ENCODE data around the gene FASN.

The FASN gene

GRCh38 chr17:82072827-82073226 is 25.2 kb downstream of the FASN start:
- no peak for DNase-seq

- no peak for DNase-seq
Observed at GRCh38 chr17:82070611-82071010, 27.4 kb downstream of the FASN start.

- no peak for DNase-seq
Observed at GRCh38 chr17:82065638-82066303, 32.3 kb downstream of the FASN start, which contains the start of gene DUS1L. TSS of gene DUS1L (minus strand) at chr17:82065804. CDS start at chr17:82065059, 745 bp downstream.

GRCh38 chr17:82065193-82065637 is 32.8 kb downstream of the FASN start:
- DNase-seq: no peak

GRCh38 chr17:82064433-82065192 is 33.4 kb downstream of the FASN start:
- no peak for DNase-seq

GRCh38 chr17:82063424-82064415 is 34.3 kb downstream of the FASN start:
- no peak for DNase-seq

GRCh38 chr17:82062984-82063368 is 35.1 kb downstream of the FASN start:
- DNase-seq: no peak

GRCh38 chr17:82062076-82062983 is 35.7 kb downstream of the FASN start:
- DNase-seq: no peak

- DNase-seq: no peak
Observed at GRCh38 chr17:82061047-82061925, 36.8 kb downstream of the FASN start.

GRCh38 chr17:82060614-82061013 is 37.4 kb downstream of the FASN start:
- no peak for DNase-seq

- DNase-seq: no peak
Observed at GRCh38 chr17:82060001-82060380, 38.0 kb downstream of the FASN start.

GRCh38 chr17:82059272-82060000 is 38.6 kb downstream of the FASN start:
- DNase-seq: no peak

- DNase-seq: no peak
Observed at GRCh38 chr17:82058855-82059249, 39.2 kb downstream of the FASN start.

GRCh38 chr17:82058230-82058854 is 39.7 kb downstream of the FASN start:
- no peak for DNase-seq

GRCh38 chr17:82056729-82057621 is 41.1 kb downstream of the FASN start:
- no peak for DNase-seq

- no peak for DNase-seq
Observed at GRCh38 chr17:82055965-82056728, 41.9 kb downstream of the FASN start.

GRCh38 chr17:82055023-82055964 is 42.7 kb downstream of the FASN start:
- no peak for DNase-seq

Data from GOT3 (cell line).